ENCODE measurements around the gene GJC1. TPM values are rescaled to one million over a fixed set of nuclear protein-coding genes. Genes with fewer than 3 reads are reported as not detected.

Gene GJC1
- polyA plus RNA-seq, 1 experiment, result 20.6 TPM

GRCh38 chr17:44797802-44798201 lies 32.3 kb downstream of the GJC1 start:
- H3K4me3 ChIP-seq (ENCODE audit: low read depth, low read length), result no peak overlapping the region
- no peaks in the 10 kb centered on the region for H3K27me3 ChIP-seq (ENCODE audit: control insufficient read depth, insufficient read depth, low read length)
- no peak for DNase-seq (ENCODE audit: low read depth, low spot score)
- ChIA-PET POLR2A (interaction anchor here (1.0 kb wide), 1 partner anchor 23 kb away, joined by 3 read pairs; no protein-coding TSS in a partner anchor), CTCF (interaction anchor here (1.2 to 1.7 kb wide), 3 partner anchors 18 to 337 kb away, joined by 4 to 11 read pairs (median 4); partner anchors contain the start of gene ACBD4)
- TF ChIP-seq, protein P1, sequence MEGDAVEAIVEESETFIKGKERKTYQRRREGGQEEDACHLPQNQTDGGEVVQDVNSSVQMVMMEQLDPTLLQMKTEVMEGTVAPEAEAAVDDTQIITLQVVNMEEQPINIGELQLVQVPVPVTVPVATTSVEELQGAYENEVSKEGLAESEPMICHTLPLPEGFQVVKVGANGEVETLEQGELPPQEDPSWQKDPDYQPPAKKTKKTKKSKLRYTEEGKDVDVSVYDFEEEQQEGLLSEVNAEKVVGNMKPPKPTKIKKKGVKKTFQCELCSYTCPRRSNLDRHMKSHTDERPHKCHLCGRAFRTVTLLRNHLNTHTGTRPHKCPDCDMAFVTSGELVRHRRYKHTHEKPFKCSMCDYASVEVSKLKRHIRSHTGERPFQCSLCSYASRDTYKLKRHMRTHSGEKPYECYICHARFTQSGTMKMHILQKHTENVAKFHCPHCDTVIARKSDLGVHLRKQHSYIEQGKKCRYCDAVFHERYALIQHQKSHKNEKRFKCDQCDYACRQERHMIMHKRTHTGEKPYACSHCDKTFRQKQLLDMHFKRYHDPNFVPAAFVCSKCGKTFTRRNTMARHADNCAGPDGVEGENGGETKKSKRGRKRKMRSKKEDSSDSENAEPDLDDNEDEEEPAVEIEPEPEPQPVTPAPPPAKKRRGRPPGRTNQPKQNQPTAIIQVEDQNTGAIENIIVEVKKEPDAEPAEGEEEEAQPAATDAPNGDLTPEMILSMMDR (IDR thresholded peaks at IDR 0.05; ENCODE audit: low read depth, low read length), result no peak
- H3K9me3 ChIP-seq (ENCODE audit: control insufficient read depth, insufficient read depth, low read length), result no peaks in the 10 kb centered on the region
- H3K27ac ChIP-seq (ENCODE audit: low read depth, low read length), result peak overlapping the region; percentile 11

GRCh38 chr17:44796731-44797130 lies 33.4 kb downstream of the GJC1 start:
- Histone ChIP-seq H3K9me3 (ENCODE audit: control insufficient read depth, insufficient read depth, low read length) (no peaks in the 10 kb centered on the region), H3K27ac (ENCODE audit: low read depth, low read length) (no peak overlapping the region), H3K27me3 (ENCODE audit: control insufficient read depth, insufficient read depth, low read length) (no peaks in the 10 kb centered on the region), H3K4me3 (ENCODE audit: low read depth, low read length) (no peak overlapping the region)
- ChIA-PET CTCF (interaction anchor here (0.9 to 1.2 kb wide), 2 partner anchors 68 to 82 kb away, joined by 3 to 5 read pairs; no protein-coding TSS in a partner anchor), POLR2A (no interaction called here)
- DNase-seq (ENCODE audit: low read depth, low spot score), result no peak
- TF ChIP-seq, protein P1 (IDR thresholded peaks at IDR 0.05; ENCODE audit: low read depth, low read length), result no peak

DNA sequence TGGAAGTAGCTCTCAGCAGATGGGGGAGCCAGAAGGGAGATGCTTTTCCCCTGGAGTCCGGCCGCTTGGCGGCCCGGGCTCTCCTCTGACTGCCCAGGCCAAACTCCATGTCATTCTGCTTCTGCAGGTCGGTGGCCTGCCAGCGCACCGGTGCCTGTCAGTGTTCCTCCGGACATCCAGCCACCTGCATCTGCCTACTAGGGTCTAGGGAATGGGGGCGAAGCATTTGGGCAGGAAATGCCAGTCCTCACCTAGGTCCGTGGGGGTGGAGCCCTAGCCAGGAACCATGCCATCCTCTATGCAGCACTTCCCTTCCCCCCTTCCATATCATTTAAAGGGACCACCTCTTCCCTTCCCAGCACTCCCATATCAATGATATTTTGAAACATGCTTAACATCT lies 34.2 kb downstream of the GJC1 start:
- H3K9me3 ChIP-seq (ENCODE audit: control insufficient read depth, insufficient read depth, low read length), result no peaks in the 10 kb centered on the region
- no peak for DNase-seq (ENCODE audit: low read depth, low spot score)
- CTCF ChIA-PET, result interaction anchor here (1.2 kb wide), 1 partner anchor 83 kb away, joined by 3 read pairs; no protein-coding TSS in a partner anchor
- H3K27ac ChIP-seq (ENCODE audit: low read depth, low read length), result peak overlapping the region; percentile 96
- POLR2A ChIA-PET, result interaction anchor here (0.6 kb wide), 1 partner anchor 27 kb away, joined by 6 read pairs; no protein-coding TSS in a partner anchor
- TF ChIP-seq, protein P1 (IDR thresholded peaks at IDR 0.05; ENCODE audit: low read depth, low read length), result no peak
- no peak overlapping the region for H3K4me3 ChIP-seq (ENCODE audit: low read depth, low read length)
- no peaks in the 10 kb centered on the region for H3K27me3 ChIP-seq (ENCODE audit: control insufficient read depth, insufficient read depth, low read length)

- ChIA-PET CTCF (interaction anchor here (1.2 to 1.4 kb wide), 2 partner anchors 49 to 84 kb away, joined by 3 to 5 read pairs; no protein-coding TSS in a partner anchor), POLR2A (interaction anchor here (0.6 to 1.4 kb wide), 4 partner anchors 16 to 187 kb away, joined by 3 to 6 read pairs (median 4); no protein-coding TSS in a partner anchor)
- H3K4me3 ChIP-seq (ENCODE audit: low read depth, low read length), result no peak overlapping the region
- no peaks in the 10 kb centered on the region for H3K27me3 ChIP-seq (ENCODE audit: control insufficient read depth, insufficient read depth, low read length)
- no peaks in the 10 kb centered on the region for H3K9me3 ChIP-seq (ENCODE audit: control insufficient read depth, insufficient read depth, low read length)
- H3K27ac ChIP-seq (ENCODE audit: low read depth, low read length), result peak overlapping the region; percentile 96
- no peak for DNase-seq (ENCODE audit: low read depth, low spot score)
- TF ChIP-seq, protein P1 (IDR thresholded peaks at IDR 0.05; ENCODE audit: low read depth, low read length), result no peak
Observed at GRCh38 chr17:44795421-44795820, 34.7 kb downstream of the GJC1 start.

GRCh38 chr17:44794851-44795413 lies 35.2 kb downstream of the GJC1 start:
- DNase-seq (ENCODE audit: low read depth, low spot score), result peak; percentile 71
- H3K27me3 ChIP-seq (ENCODE audit: control insufficient read depth, insufficient read depth, low read length), result no peaks in the 10 kb centered on the region
- no peaks in the 10 kb centered on the region for H3K9me3 ChIP-seq (ENCODE audit: control insufficient read depth, insufficient read depth, low read length)
- peak overlapping the region; percentile 96 for H3K27ac ChIP-seq (ENCODE audit: low read depth, low read length)
- TF ChIP-seq, protein P1 (IDR thresholded peaks at IDR 0.05; ENCODE audit: low read depth, low read length), result no peak
- no peak overlapping the region for H3K4me3 ChIP-seq (ENCODE audit: low read depth, low read length)
- CTCF ChIA-PET, result interaction anchor here (0.8 to 1.4 kb wide), 3 partner anchors 16 to 69 kb away, joined by 4 to 5 read pairs (median 5); no protein-coding TSS in a partner anchor
- POLR2A ChIA-PET, result interaction anchor here (0.6 to 1.4 kb wide), 6 partner anchors 15 to 187 kb away, joined by 3 to 6 read pairs (median 3); no protein-coding TSS in a partner anchor

Measured in AG04450 (cell line).